Stimulated activated CD4-positive, alpha-beta T cell treated with anti-CD3 and anti-CD28 coated beads, Interleukin-15, amount 100 ng/mL, for 24 hours (primary cell): ENCODE measurements around the gene IL1R1.
A peak's percentile ranks its signal among the peaks of the same experiment; 100 is the strongest.

Experiments
- DNase-seq: peaks from one replicate; pipeline ENCODE4 v3.0.0-alpha.2; 2020

Gene IL1R1

DNA sequence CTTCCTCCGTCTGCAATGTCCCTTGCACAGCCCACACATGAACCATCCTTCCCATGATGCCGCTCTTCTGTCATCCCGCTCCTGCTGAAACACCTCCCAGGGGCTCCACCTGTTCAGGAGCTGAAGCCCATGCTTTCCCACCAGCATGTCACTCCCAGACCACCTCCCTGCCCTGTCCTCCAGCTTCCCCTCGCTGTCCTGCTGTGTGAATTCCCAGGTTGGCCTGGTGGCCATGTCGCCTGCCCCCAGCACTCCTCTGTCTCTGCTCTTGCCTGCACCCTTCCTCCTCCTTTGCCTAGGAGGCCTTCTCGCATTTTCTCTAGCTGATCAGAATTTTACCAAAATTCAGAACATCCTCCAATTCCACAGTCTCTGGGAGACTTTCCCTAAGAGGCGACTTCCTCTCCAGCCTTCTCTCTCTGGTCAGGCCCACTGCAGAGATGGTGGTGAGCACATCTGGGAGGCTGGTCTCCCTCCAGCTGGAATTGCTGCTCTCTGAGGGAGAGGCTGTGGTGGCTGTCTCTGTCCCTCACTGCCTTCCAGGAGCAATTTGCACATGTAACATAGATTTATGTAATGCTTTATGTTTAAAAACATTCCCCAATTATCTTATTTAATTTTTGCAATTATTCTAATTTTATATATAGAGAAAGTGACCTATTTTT is 35.4 kb downstream of the IL1R1 start:
- no peak for DNase-seq

DNA sequence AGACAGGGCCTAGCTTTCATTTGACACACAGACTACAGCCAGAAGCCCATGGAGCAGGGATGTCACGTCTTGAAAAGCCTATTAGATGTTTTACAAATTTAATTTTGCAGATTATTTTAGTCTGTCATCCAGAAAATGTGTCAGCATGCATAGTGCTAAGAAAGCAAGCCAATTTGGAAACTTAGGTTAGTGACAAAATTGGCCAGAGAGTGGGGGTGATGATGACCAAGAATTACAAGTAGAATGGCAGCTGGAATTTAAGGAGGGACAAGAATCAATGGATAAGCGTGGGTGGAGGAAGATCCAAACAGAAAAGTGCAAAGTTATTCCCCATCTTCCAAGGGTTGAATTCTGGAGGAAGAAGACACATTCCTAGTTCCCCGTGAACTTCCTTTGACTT is 36.5 kb downstream of the IL1R1 start:
- no peak for DNase-seq

DNA sequence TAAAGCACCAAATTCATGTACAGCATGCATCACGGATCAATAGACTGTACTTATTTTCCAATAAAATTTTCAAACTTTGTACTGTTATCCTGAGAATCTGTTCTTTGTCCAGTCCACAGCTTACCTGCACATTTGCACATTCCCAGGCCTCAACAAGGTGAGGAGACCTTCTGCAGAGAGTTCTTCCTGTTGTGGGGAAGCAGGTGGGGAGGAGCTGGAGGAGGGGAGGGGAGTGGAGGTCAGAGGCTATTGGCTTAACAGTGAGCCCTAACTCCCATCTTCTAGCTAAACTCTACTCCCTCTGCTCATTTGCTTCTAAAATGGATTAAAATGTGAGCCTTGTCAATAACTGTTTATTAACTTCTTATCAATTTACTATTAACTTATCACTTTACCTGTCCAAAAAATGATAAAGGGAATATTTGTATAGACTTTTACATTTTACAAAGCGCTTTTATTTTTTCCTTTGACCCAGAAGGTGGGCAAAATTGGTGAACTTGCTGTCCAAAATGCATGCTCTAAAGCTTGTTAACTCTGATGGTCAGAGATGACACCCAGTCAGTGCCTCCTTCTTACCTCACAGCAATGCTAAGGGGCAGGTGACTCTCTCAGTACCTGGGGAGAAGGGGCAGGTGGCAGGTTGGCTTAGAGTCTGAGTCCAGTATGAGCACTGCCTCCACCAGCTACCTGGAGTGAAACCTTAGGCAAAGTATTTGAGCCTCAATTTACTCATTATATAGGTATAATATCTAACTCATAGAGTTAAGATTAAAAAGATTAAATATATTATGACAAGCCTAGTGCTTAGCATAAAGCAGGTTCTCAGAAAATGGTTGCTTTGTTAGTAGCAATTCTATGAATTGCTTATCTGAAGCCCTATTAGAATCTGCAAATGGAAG is 37.5 kb downstream of the IL1R1 start:
- DNase-seq = no peak

DNA sequence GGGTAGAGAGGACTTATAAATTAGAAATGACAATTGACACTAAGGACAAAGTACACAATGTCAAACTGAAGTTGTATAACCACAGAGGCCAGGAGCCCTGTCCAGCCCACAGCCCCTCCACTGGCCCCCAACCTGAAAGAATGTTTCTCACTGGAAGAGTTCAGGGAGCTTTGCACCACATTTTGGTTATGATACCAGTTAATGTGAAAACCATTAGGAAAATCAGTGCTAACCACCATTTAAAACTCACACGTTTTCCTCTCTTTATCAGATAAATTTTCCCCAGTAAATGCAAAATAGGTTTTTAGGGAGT is 38.1 kb downstream of the IL1R1 start:
- no peak for DNase-seq

DNA sequence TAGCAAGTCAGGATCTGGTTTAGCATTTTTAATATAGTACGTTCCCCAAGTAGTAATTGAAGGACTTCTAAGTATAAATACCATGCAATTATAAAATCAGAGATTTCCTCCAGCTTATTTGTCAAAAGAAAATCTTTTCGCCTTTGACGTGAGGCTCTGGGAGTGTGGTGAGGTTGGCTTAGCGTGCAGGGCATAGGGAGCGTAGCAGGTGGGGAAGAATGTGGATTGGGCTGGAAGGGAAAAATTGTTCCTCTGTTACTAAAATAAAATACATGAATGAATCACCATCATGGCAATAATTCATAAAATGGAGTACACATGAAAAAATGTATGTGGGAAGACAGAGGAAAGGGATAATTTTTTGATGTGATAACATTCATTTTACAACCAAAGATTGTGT is 38.8 kb downstream of the IL1R1 start:
- no peak for DNase-seq

DNA sequence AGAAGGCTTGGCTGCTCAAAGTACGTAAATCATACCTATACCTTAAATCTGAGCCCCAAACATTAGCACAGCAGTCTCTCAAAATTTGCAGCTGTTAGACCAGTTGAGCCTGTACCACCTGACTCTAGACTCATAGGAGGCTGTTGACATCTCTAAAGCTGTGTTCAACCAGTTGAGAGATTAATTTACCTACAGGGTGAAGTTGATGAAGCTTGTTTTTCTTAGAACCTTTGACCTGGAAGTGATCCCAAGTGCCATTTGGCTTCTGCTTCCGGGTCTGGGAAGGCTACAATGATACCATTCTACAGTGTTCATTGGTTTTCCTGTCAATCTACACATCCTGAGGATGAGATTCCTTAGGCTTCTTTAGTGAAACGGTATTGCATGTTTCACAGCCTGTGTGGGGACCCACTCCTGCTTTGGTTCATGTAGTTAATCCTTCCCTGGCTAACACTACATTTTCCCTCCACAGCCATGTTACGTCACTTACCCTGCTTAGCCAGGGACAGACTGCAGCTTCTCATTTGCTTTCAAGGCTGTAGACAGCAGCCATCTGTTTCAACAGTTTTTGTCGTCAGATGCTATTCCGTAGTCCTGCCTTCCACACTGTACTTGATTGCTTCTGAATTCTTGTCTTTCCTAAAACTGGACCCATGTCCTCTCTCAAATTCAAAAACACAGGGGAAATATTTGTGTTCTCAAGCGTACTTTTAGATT is 39.5 kb downstream of the IL1R1 start:
- no peak for DNase-seq

DNA sequence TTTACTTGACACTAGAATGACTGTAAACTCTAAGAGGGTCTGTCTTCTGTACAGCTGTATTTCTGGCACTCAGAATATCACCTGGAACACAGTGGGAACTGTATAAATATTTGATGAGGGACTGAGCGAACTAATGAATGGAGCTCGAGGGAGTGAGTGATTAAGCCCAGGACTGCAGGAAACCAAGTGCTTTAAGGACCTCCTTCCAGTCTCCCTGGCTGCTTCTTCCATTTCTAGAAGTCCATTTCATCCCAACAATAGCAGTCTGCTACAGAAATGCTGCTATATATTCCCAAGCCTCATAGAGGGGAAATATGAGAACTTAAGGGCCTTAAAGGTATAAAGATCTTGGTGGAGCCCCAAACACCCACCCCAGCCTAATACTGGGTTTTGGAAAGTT is 41.5 kb downstream of the IL1R1 start:
- DNase-seq = no peak

DNA sequence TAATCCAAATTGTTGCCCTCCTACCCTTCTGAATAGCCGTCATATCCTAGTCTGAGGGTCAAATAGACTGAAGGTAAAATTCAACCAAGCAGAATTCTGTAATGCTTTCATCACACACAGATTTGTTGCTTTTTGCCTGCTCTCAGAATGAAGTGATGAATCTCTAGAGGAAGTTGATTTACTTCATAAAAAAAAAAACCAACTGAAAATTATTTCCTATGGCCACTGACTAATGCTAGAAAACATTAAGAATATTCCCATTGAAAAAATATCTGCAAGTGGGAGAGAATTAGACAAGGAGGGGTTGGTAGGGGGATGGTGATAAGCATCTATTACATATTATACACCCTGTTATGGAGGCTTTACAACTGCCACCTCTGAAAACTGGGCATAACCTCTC is 42.0 kb downstream of the IL1R1 start:
- no peak for DNase-seq

DNA sequence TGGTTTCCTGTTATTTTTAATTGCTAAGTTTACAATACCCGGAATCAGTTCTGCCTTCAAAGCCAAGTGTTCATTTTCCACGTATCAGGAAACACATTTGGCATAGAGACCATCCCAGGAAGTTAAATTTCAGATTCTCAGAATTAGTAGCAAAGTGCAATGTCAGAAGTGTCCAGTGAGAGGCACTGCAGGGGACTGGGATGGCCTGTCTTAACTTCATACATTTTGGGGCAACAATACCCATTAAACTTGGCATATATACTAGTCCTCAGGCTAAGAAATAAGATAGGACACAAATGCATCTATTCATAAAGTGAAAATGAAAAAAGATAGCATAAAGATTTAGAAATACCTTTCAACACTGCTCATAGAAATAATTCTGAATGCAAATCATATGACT is 42.8 kb downstream of the IL1R1 start:
- DNase-seq = peak; percentile 23

DNA sequence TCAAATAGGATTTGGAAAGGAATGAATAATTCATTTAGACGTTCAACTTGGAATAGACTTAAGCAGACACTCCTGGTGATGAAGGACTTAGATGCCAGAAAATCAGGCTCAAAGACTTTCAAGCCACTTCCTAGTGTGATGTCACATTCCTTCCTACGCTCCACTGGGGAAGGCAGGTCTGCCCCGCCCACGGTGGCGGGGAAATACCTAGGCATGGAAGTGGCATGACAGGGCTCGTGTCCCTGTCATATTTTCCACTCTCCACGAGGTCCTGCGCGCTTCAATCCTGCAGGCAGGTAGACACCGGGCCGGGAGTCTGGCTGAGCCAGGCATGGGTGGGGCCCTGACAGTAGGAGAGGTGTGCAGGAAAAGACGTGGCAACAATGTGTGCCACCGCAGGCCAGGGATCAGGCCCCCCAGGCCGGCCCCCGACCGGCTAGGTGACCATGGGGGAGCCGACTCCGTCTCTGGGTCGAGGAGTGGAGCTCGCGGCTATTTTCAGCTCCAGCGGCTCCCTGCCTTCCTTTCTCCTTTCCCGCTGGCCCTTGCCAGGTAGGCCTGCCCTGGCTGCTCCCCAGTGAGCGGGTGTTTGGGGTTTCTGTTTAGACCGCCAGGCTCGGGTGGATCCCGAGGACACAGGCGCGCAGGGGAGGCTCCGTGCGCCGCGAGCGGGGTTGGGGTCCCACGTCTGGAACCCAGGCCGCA is 44.4 kb downstream of the IL1R1 start, which contains the start of gene IL1RL2:
TSS of gene IL1RL2 (plus strand) at position 233 of the 705 bp plus-strand sequence. CDS start 845 bp downstream, outside the sequence.
- peak; percentile 61 for DNase-seq

DNA sequence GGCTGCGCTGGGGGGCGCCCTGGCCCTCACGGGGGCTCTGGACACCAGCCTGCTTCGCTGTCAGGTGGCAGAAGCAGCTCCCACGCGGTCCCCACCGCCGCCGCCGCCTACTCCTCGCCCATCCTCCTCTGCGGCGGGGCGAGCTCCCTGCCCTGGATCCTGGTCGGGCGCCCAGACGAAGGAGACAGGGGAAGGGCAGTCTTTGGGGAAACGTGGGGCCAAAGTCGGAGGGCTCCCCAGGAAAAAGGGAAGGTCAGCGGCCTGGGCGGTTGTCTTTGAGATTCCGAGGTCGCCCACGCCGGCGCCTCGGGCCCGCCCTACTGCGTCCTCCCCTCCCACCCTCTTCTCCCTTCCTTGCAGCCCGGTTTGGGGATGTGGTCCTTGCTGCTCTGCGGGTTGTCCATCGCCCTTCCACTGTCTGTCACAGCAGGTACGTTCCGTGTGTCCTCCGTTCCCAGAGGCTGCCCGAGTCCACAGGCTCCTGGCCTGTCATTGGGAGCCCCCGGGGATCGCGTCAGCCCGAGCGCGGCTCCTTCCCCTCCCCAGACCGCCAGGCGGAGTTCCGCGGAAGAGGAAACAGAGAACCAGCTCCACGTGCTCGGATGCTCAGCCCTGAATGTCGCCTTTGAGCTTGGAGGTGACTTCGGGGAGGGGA is 45.1 kb downstream of the IL1R1 start:
- DNase-seq = peak; percentile 74

DNA sequence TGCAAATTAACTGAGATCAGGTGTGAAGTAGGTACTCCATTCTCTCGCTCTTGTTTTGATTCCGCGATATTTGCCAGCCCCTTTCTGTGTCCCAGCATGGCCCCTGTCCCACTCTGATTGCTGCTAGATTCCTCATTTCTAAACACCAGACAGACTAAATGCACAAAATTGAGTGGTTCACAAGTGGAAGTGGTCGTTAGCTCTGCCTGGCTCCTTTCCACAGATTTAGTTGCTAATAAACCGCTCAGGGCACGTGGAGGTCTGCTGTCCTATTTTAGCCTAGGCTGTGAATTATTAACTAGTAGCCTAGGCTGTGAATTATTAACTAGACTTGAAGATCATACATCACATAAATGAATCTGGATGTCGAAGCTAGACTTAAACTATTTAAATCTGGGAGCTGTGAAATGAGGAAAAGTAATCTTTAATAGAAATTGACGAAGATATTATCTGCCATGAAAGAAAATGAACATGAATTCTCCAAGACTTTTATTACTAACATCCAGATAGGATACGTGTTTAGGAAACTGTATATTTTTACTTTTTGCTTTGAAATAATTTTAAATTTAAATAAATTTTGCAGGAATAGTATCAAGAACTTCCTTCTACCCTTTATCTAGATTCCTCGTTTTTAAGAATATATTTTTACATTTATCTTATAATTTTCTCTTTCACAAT is 48.0 kb downstream of the IL1R1 start:
- no peak for DNase-seq

DNA sequence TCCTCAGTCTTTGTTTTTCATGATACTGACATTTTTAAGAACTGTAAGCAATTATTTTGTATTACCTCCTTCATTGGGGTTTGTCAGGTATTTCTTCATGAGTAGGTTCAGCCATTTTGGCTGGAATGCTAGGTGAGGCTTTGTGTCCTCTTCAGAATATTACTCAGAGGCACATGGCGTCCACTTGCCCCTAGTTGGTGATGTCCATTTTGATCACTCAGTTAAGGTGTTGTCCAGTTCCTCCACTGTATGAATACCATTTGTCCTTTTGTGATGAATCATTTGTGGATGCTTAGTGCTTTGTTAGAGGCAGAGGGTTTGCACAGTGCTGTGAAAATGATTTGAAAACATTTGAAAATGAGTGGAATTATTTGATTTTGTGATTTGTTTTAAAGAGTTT is 49.0 kb downstream of the IL1R1 start:
- no peak for DNase-seq

DNA sequence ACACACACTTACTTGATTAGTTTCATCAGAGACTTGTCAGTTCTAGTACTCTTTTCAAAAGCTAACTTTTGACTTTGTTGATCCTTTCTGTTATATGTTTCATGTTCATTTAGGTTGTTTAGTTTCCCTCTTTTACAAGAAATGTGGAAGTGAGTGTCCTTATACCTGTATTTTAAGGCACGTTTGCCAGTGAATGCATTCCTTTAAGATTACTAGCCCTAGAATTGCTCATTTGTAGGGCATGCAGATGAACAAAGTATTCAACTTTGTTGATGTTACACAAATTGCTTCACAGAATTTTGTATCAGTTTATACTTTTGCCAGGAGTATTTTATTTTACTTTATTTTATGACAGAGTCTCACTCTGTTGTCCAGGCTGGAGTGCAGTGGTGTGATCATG is 50.5 kb downstream of the IL1R1 start:
- DNase-seq = no peak

DNA sequence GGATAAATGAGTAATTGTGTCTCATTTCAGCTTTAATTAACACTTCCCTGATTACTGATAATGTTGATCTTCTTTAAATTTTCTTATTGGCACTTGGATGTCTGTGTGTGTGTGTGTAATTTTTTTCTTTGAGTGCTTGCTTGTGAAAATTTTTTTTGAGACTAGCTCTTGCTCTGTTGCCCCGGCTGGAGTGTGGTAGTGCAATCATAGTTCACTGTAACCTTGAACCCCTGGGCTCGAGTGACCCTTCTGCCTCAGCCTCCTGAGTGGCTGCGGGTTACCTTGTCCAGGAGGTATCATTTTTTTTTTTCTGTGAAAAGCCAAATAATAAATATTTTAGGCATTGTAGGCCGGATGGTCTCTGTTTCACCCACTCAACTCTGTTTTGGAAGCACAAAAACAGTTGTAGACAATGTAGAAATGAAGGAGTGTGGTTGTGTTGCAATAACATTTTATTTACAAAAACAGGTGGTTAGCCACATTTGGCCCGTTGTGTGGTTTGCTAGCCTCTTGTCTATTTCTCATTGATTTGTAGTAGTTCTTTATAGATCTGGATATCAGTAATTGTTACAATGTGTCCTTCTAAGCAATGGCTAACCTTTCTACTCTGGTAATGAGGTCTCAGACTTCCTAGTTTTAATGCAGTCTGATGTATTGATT is 52.2 kb downstream of the IL1R1 start:
- no peak for DNase-seq

DNA sequence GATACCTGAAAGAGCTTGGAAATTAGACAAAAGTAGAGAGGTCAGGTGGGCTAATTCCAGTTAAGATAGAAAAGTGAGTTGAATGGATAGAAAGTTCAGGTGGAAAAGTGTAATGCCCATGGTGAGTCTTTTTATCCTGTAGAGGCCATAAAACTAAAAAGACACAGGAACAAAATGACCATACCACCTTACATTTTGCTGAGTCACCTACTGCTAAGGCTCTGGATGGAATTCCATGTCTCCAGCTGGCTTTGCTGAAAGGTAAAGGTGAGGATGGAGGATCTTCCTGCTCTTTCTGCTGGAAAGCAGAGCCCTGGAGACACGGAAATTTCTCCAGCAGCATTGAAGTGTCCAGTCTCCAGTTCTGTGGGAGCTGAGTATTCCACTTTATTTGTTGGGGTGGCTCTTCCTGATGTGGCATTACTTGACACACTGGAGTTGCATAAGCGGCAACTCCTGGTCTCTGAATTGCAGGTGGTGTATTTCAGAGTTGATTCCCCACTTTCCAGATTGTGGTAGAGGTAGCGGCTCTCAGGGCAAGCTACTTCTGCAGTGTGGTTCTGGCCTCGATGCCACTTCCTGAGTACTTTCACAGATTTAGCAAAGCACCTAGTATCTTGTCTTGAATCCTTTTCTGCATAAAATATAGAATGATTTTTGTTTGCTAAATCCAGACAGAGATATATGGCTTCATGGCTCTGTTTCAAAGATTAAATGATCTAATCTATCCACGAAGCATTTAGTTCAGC is 55.0 kb downstream of the IL1R1 start:
- no peak for DNase-seq

DNA sequence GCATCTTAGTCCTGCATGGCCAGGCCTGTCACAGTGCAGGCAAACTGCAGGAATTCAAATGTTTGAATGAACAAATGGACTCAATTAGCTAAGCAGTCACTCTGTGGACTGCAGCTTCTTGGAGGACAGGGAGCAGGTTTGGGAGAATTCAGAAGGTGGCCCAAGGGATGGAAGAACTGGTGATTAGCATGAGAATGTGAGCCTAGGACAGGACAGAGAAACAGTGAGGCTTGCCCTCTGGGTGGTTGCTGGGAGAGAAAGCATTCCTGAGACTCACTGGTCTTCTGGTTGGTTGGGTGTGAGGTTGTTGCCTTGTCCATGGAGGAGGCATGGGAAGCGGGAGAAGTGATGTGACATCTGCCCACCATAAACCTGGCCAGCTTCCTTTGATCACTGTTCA is 58.0 kb downstream of the IL1R1 start:
- DNase-seq = no peak

DNA sequence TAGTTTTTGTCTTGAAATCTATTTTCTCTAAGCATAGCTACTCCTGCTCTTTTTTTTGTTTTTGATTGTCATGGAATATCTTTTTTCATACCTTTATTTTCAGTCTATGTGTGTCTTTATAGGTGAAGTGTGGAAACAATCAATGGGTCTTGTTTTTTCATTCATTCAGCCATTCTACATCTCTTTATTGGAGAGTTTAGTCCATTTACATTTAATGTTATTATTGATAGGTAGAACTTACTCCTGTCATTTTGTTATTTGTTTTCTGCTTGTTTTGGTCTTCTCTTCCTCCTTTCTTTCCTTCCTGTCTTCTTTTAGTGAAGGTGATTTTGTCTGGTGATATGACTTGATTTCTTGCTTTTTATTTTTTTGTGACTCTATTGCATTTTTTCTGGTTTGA is 62.1 kb downstream of the IL1R1 start:
- no peak for DNase-seq

DNA sequence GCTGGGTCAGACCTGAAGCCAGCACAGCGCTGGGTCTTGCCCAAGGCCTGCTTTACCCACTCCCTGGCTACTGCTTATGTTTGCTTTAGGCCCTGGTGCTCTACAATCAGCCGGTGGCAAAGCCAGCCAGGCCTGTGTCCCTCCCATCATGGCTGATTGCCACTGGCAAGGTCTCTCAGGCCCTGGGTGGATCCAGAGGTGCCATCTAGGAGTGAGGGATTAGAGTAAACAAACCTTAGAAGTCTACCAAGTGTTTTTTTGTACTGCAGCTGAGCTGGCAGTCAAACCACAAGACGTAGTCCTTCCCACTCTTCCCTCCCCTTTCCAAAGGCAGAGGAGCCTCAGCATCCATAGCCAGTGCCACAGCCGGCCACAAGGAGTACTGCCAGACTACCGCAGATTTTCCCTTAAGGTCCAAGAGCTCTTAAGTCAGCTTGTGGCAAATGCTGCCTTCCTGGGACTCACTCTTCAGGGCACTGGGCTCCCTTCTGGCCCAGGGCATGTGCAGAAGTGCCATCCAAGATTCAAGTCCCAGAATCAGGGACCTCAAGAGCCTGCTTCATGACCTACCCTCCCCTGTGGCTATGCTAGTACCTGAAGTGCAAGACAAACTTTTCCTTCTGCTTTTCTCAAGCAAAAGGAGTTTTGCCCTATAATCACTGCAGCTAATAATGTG is 64.3 kb downstream of the IL1R1 start:
- no peak for DNase-seq

DNA sequence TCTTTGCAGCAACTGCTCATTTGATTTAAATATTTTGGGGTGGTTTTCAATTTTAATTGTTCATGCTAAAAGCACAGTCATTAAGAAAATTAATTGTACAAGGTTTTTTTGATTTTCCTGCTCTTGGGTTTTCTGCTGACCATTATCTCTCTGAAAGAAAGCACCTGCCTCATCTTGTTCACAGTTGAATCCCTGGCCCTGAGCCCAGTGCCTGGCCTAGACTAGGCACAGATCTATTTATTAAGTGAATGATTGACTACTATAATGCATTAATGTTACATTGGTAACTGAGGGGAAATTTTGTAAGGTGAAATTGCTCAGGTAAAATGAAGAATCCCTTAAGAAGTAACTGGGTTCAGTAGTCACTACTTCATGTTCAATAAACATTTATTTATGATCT is 66.2 kb downstream of the IL1R1 start:
- no peak for DNase-seq
